Amniotic stem cell (primary cell): ENCODE data around the gene POLR1C.
"Not testable (repeated sequence)": the region's sequence is repeated elsewhere in the genome, so short reads cannot be mapped to it uniquely, and the experiment has no call there.

Experiments used
- DNase-seq: peaks from one replicate; lab custom pipeline; 2025; lab: John Stamatoyannopoulos, UW

Gene POLR1C, protein sequence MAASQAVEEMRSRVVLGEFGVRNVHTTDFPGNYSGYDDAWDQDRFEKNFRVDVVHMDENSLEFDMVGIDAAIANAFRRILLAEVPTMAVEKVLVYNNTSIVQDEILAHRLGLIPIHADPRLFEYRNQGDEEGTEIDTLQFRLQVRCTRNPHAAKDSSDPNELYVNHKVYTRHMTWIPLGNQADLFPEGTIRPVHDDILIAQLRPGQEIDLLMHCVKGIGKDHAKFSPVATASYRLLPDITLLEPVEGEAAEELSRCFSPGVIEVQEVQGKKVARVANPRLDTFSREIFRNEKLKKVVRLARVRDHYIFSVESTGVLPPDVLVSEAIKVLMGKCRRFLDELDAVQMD

DNA sequence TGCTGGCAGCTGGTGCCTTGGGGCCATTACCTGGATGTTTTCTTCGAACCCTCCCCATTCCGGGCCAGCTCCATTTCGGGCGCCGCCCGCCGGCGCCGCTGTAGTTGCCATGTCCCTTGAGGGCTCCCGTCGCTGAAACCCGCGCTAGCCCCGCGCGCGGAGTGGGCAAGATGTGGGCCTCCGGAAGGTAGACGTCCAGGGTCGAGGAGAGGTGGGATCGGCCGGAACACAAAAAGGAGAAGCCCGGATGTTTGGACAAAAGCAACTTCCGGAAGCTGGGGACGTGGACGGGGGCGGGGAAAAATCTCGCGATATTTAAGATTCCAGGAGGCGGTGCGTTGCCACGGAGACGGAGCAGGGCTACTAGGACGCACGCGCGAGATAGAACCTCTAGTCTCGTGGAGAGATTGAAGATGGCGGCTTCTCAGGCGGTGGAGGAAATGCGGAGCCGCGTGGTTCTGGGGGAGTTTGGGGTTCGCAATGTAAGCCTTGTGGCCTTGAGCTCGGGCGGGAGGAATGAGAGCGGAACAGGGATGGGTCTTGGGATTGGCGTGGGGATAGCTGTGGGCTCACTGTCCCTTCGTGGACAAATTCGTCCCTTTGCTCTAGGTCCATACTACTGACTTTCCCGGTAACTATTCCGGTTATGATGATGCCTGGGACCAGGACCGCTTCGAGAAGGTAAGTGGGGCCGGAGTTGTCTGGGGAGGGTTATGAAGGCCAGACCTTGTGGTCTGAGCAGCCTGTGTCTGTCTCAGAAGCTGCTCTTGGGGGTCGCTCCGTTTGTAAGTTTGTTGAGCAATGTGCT lies at the start of gene POLR1C, which contains the start of gene YIPF3:
Gene POLR1C (plus strand): TSS at position 393 of the 808 bp plus-strand sequence. CDS start 21 bp downstream, at position 414.
Gene YIPF3 (minus strand): TSS at position 230 of the 808 bp plus-strand sequence. CDS start 119 bp downstream, at position 111.
- peak; percentile 99 for DNase-seq

- not testable (repeated sequence) for DNase-seq
Measured at GRCh38 chr6:43467265-43467664, 49.6 kb upstream of the POLR1C start.

DNA sequence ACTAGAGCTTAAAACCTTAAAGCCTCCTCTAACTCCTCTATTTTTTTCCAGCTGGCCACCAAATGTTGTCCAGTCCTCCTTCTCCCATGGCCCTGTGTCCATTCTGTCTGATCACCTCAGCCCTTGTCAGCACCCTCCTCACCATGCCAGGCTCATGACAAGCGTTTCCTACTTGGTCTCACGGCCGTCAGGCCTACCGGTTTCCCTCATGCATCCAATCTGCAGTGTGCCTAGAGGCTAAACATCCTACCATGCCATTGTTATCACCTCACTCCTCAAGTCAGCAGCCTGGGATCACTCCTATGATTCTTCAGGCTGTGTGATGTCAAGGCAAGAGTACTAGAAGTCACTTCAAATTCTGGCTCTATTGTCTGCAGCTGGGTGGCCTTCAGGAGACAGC lies 49.1 kb upstream of the POLR1C start:
- no peak for DNase-seq

- no peak for DNase-seq
Measured at GRCh38 chr6:43468240-43468639, 48.6 kb upstream of the POLR1C start.

DNA sequence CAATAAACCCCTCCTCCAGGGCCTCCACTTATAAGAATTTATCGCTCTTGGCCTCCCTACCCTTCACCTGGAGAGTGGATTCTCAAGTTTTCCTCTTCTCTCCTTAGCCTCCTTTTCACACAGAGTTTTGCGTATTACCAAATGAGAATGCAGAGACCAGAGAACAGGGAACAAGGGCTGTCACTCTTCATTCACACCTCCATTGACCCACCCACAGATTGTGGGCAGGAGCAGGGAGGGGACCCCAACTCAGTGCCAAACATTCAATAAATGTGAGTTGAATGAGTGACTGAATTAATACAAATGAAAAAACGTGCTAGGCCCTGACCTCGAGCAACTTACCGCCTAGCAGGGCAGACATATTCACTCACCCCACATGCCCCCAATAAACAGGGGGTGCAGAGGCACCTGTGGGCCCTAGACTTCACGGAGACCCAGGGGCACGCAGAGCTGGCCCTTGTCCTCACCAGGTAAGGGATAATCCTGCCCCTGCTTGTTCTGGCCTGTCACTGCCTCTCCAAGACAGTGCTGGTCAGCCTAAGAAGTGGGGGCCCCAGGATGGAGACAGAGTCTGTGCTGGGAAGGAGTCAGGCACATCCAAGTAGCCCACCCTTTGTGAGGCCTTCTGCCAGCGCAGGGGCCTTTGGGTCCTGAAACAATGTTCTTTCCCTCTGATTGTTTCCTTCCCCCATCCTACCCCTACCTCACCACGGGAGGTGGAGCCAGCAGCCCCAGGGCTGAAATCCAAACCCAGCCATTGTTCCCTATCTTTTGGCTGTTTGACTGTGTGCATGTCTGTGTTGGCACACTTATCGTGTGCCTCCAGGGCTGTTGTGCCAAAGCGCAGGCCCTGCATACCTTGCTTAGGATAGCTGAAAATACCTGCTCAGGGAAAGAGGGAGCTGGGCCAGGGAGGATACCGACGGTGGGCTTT lies 47.9 kb upstream of the POLR1C start:
- no peak for DNase-seq

DNA sequence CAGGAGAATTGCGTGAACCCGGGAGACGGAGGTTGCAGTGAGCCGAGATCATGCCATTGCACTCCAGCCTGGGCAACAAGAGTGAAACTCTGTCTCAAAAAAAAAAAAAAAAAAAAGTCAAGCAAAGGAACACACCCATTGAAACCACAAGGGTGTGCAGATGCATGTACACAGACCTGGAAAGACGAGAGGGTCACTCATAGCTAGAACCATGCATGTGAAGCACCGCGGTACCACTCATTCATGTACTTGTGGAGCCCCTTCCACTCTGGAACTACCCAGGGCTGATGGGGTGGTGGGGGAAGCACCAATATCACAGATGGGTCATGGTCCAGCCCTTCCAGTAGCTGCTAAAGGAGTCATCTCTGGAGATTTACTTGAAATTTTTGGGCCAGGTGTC lies 46.9 kb upstream of the POLR1C start:
- DNase-seq = no peak

DNA sequence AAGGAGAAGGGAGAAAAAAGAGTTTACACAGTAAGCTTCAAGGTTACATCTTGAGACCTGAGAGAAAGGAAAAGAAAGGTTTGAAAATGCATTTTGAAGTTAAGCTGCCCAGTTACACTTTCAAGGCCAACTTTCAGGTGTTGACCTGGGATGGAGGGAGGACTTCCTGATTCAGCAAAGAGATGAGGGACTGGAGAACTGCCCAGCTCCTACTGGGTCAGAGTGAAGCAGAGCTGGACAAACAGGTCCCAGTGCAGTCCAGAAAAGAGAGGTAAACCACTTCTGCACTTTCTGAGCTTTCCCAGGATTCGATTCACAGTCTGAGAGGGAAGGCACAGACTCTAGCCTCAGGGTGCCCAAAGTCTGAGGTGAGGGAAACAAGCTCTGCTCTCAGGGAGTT lies 45.5 kb upstream of the POLR1C start:
- DNase-seq = no peak

- DNase-seq = no peak
Measured at GRCh38 chr6:43472515-43472914, 44.4 kb upstream of the POLR1C start.

DNA sequence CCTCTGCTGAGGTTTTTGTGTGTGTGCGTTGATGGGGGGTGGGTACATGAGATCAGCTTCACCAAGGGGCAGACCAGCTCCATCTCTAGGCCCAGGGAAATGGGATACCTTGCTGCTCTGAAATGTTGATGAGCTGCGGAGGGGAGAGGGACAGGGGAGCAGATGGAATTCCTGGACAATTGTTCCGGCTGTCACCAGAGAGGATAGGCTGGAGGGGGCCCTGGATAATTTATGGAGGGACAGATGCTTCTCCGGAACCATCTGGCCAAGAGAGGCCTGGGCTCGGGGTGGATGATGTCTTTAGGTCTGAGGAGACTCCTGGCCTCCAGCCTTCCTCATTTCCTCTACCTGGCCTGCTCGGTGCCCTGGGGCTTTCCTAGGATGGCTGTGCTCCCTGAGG lies 41.4 kb upstream of the POLR1C start:
- no peak for DNase-seq

- DNase-seq = no peak
Measured at GRCh38 chr6:43476746-43477145, 40.1 kb upstream of the POLR1C start.

DNA sequence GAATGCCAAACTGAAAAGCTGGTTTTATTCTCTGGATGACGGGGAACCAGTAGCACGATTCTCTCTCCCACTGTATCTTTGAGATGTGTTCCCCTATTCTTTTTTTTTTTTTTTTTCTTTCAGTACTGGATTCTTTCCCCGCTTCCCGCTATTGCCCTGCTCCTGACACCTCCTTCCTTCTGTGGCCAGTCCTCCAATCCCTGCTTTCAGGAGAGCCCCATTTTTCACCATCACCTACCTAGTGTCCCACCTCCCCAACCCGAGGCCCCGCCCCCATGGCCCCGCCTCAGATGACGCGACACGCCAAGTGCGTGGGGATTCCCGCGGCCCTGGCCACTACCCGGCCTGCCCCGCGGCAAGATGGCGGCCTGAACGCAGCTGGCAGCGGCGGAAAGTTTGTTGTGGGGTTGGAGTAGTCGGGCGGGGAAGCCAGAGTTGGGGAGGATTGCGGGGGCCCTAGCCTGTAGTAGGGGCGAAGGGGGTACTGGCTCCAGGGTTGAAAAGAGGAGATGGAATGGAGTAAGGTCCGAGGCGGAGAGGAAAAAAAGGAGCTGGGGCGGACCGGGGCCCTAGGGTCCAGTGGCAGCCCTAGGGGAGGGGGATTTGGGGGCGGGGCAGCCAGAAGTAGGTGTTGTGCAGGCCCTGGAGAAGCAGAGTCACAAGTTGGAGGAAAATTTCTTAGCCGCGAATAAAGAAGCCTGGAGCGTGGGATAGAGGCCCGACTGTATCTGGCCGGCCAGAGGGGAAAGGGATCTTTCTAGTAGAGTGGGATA lies 39.5 kb upstream of the POLR1C start, which contains the start of gene TJAP1:
Gene TJAP1 (plus strand): TSS at position 336 of the 773 bp plus-strand sequence. CDS start 21,432 bp downstream, outside the sequence.
- peak; percentile 79 for DNase-seq

GRCh38 chr6:43478008-43478372 lies 38.9 kb upstream of the POLR1C start:
- no peak for DNase-seq

DNA sequence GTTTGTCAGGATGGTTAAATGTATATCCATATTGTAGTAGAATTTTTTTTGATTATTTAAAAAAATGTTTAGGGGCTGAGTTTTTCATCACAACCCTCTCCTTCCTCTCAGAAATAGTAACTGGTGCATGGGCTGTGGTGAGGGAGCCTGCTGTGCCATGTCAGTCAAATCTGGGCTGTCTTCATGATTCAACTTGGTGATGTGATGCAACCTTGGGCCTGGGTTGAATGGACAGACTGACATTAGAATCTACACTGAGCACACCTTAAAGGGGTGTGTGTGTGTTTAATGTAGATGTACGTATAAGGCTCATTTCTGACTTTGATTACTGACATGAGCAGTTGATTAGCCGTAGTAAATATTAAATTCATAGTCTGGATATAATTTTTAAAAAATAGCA lies 35.8 kb upstream of the POLR1C start:
- no peak for DNase-seq

DNA sequence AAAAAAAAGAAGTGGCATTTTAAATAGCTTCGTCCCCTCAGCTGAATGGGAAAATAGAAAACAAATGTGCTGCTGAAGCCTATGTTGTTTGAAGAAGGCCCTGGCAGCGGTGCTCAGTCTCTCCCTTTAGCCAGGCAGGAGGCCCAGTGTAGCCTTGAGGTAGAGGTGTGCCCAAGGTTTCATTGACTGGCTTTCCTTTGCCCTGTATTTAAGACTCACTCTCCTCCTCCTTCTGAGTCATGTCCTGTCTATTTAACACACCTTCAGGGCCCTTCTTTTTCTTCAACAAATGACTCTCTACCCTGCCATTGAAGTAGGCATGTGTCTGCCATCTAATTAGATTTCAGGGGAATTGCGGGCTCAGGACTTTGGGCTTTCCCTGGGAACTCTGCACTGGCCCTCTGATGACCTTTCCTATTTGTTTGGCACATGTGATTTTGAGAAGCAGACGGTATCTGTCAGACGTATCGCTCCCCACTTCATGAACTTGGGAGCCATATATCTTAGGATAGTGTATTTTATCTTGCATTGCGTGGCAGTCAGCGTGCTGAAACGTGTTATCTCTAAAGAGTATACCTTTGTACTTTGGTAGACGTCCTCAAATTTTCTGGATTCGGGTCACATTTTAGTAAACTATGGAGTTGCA lies 35.2 kb upstream of the POLR1C start:
- no peak for DNase-seq

- DNase-seq = no peak
Measured at GRCh38 chr6:43488667-43489276, 28.1 kb upstream of the POLR1C start.

GRCh38 chr6:43489277-43490072 lies 27.4 kb upstream of the POLR1C start:
- DNase-seq = no peak

GRCh38 chr6:43490523-43490939 lies 26.4 kb upstream of the POLR1C start:
- DNase-seq = no peak

GRCh38 chr6:43491750-43492661 lies 24.9 kb upstream of the POLR1C start:
- peak; percentile 51 for DNase-seq
